ENCODE data around the gene HOXB1. TPM values are rescaled to one million over a fixed set of nuclear protein-coding genes. Genes with fewer than 3 reads are reported as not detected.

HOXB1 gene
- total RNA-seq, 6 donors from 2014 or later: not detected

GRCh38 chr17:48569674-48570324 lies 39.0 kb upstream of the HOXB1 start:
- peaks cover 0 to 10% (median 7%) of the 10 kb centered on the region in 4 donors for H3K4me1 ChIP-seq
- ATAC-seq (ENCODE audit: low FRiP score in 2 of 2) (no peak), DNase-seq (no peak)
- peak overlapping the region; percentile 65 to 87 (median 72) for H3K27ac ChIP-seq
- 40 to 53% methylated on average over 6 of the region's 6 CpGs for WGBS, 2 donors
- H3K9me3 ChIP-seq: no peaks in the 10 kb centered on the region
- H3K36me3 ChIP-seq: no peaks in the 10 kb centered on the region
- H3K4me3 ChIP-seq: peak overlapping the region in 2 of 4 donors; percentile 8 to 21
- peaks cover 0 to 15% (median 7%) of the 10 kb centered on the region in 4 donors for H3K27me3 ChIP-seq
- TF ChIP-seq POLR2A (IDR thresholded peaks at IDR 0.05) (no peak), POLR2AphosphoS5 (IDR thresholded peaks at IDR 0.05) (no peak), EP300 (IDR thresholded peaks at IDR 0.05) (no peak), CTCF (IDR thresholded peaks at IDR 0.05) (no peak)

GRCh38 chr17:48569240-48569582 lies 38.4 kb upstream of the HOXB1 start:
- H3K27ac ChIP-seq: peak overlapping the region in 2 of 4 donors; percentile 65 to 87
- DNase-seq (no peak), ATAC-seq (ENCODE audit: low FRiP score in 2 of 2) (no peak)
- no peaks in the 10 kb centered on the region for H3K36me3 ChIP-seq
- WGBS, 2 donors: 30 to 41% methylated on average over 3 of the region's 3 CpGs
- no peak overlapping the region for H3K4me3 ChIP-seq
- TF ChIP-seq POLR2A (IDR thresholded peaks at IDR 0.05): no peak
- no peak for TF ChIP-seq EP300 (IDR thresholded peaks at IDR 0.05)
- TF ChIP-seq CTCF (IDR thresholded peaks at IDR 0.05): no peak
- no peak for TF ChIP-seq POLR2AphosphoS5 (IDR thresholded peaks at IDR 0.05)
- no peaks in the 10 kb centered on the region for H3K9me3 ChIP-seq
- H3K27me3 ChIP-seq: peaks cover 0 to 16% (median 7%) of the 10 kb centered on the region in 4 donors
- H3K4me1 ChIP-seq: peaks cover 4 to 14% (median 8%) of the 10 kb centered on the region in 4 donors

- Histone ChIP-seq H3K4me1 (peaks cover 5 to 15% (median 10%) of the 10 kb centered on the region in 4 donors), H3K9me3 (no peaks in the 10 kb centered on the region), H3K27ac (peak overlapping the region in 2 of 4 donors; percentile 65 to 87), H3K36me3 (no peaks in the 10 kb centered on the region), H3K27me3 (peaks cover 0 to 19% (median 9%) of the 10 kb centered on the region in 4 donors), H3K4me3 (peak overlapping the region in 1 of 4 donors; percentile 2)
- 16 to 18% methylated on average over 33 of the region's 33 CpGs for WGBS, 2 donors
- TF ChIP-seq CTCF (IDR thresholded peaks at IDR 0.05): no peak
- TF ChIP-seq EP300 (IDR thresholded peaks at IDR 0.05): no peak
- no peak for TF ChIP-seq POLR2AphosphoS5 (IDR thresholded peaks at IDR 0.05)
- no peak for TF ChIP-seq POLR2A (IDR thresholded peaks at IDR 0.05)
- no peak for DNase-seq
- ATAC-seq (ENCODE audit: low FRiP score in 2 of 2): no peak
These were observed 37.9 kb upstream of the HOXB1 start for GRCh38 chr17:48568499-48569239.

GRCh38 chr17:48567646-48568354 lies 37.0 kb upstream of the HOXB1 start:
- ATAC-seq (ENCODE audit: low FRiP score in 2 of 2): no peak
- no peak for DNase-seq
- Histone ChIP-seq H3K4me3 (no peak overlapping the region), H3K9me3 (no peaks in the 10 kb centered on the region), H3K36me3 (no peaks in the 10 kb centered on the region), H3K27me3 (peaks cover 0 to 28% (median 10%) of the 10 kb centered on the region in 4 donors), H3K4me1 (peaks cover 5 to 15% (median 10%) of the 10 kb centered on the region in 4 donors), H3K27ac (peak overlapping the region; percentile 7 to 87 (median 45))
- TF ChIP-seq EP300 (IDR thresholded peaks at IDR 0.05) (no peak), CTCF (IDR thresholded peaks at IDR 0.05) (no peak), POLR2A (IDR thresholded peaks at IDR 0.05) (no peak), POLR2AphosphoS5 (IDR thresholded peaks at IDR 0.05) (no peak)
- 37 to 50% methylated on average over 2 of the region's 2 CpGs for WGBS, 2 donors

Measured in upper lobe of left lung (tissue), 6 donors.